AG04449 (cell line): ENCODE measurements around the gene FIGNL1.

Experiments used
- CTCF ChIA-PET: fragments of 350-600 bp; formaldehyde crosslinking; extraction: SDS; loops from one replicate; lab custom pipeline; 2021; ENCODE audit warnings: antibody characterized with exemption; lab: Yijun Ruan, JAX
- POLR2A ChIA-PET: fragments of 400-600, 350-600 bp; formaldehyde crosslinking; extraction: SDS; loops from one replicate; lab custom pipeline; 2020; ENCODE audit warnings: antibody characterized with exemption, inconsistent platforms; lab: Yijun Ruan, JAX
- DNase-seq: peaks from one replicate; pipeline ENCODE4 v3.0.0-alpha.2; 2010; ENCODE audit warnings: low read depth, low spot score
- H3K4me3 ChIP-seq: 2 replicates; pipeline ENCODE4 v1.5.1; 2011; ENCODE audit warnings: low read depth, mild to moderate bottlenecking, control low read depth, low read length
- TF ChIP-seq, protein P1 (sequence below): IDR thresholded peaks from one replicate; pipeline ENCODE4 v1.5.1; 2011; ENCODE audit warnings: mild to moderate bottlenecking, moderate library complexity, low read length, control low read depth, inconsistent platforms; ENCODE audit not compliant: insufficient read depth; ENCODE audit errors: missing control alignments

The FIGNL1 gene

GRCh38 chr7:50421043-50421442 lies 29.1 kb downstream of the FIGNL1 start:
- POLR2A ChIA-PET = interaction anchor here (0.6 kb wide), 1 partner anchor 14 kb away, joined by 3 read pairs; no protein-coding TSS in a partner anchor
- DNase-seq = no peak
- CTCF ChIA-PET = interaction anchor here (2.3 to 6.2 kb wide), 2 partner anchors 17 to 277 kb away, joined by 10 to 32 read pairs; no protein-coding TSS in a partner anchor
- H3K4me3 ChIP-seq = no peak overlapping the region
- TF ChIP-seq, protein P1, sequence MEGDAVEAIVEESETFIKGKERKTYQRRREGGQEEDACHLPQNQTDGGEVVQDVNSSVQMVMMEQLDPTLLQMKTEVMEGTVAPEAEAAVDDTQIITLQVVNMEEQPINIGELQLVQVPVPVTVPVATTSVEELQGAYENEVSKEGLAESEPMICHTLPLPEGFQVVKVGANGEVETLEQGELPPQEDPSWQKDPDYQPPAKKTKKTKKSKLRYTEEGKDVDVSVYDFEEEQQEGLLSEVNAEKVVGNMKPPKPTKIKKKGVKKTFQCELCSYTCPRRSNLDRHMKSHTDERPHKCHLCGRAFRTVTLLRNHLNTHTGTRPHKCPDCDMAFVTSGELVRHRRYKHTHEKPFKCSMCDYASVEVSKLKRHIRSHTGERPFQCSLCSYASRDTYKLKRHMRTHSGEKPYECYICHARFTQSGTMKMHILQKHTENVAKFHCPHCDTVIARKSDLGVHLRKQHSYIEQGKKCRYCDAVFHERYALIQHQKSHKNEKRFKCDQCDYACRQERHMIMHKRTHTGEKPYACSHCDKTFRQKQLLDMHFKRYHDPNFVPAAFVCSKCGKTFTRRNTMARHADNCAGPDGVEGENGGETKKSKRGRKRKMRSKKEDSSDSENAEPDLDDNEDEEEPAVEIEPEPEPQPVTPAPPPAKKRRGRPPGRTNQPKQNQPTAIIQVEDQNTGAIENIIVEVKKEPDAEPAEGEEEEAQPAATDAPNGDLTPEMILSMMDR = no peak

GRCh38 chr7:50418526-50419290 lies 31.4 kb downstream of the FIGNL1 start:
- H3K4me3 ChIP-seq = no peak overlapping the region
- ChIA-PET POLR2A (no interaction called here), CTCF (interaction anchor here (0.6 to 6.2 kb wide), 19 partner anchors 9 to 742 kb away, joined by 3 to 34 read pairs (median 5); partner anchors contain the start of gene ZPBP)
- DNase-seq = no peak
- TF ChIP-seq, protein P1 = no peak

GRCh38 chr7:50418086-50418515 lies 32.0 kb downstream of the FIGNL1 start:
- DNase-seq = peak; percentile 21
- TF ChIP-seq, protein P1 = peak; percentile 98
- ChIA-PET POLR2A (no interaction called here), CTCF (interaction anchor here (0.6 to 6.2 kb wide), 23 partner anchors 10 to 745 kb away, joined by 3 to 34 read pairs (median 4); partner anchors contain the start of gene ZPBP)
- H3K4me3 ChIP-seq = no peak overlapping the region

GRCh38 chr7:50416527-50417182 lies 33.5 kb downstream of the FIGNL1 start:
- no peak for DNase-seq
- POLR2A ChIA-PET = no interaction called here
- no peak overlapping the region for H3K4me3 ChIP-seq
- CTCF ChIA-PET = interaction anchor here (1.1 to 6.2 kb wide), 9 partner anchors 11 to 746 kb away, joined by 3 to 34 read pairs (median 12); no protein-coding TSS in a partner anchor
- TF ChIP-seq, protein P1 = no peak

DNA sequence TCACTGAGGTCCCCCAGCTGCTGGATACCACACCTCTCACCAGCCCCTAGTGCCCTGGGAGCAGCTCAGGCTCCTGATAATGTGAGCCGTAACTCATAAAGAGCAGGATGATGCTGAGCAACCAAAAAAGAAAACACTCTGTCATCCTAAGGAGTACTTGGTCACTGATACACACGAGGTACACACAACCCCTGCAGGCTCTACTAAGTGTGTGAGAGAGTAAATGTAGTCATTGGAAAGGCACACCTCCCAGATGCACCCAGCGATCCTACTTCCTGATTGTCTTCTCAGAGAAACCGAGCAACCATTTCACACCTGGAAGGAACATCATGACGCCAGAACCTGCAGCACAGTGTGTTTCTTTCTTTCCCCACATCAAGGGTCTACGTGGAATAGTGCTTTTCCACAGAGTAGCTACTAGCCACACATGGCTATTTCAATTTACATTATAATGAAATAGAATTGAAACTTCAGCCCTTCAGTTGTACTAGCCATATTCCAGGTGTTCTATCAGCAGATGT lies 34.2 kb downstream of the FIGNL1 start:
- ChIA-PET CTCF (interaction anchor here (1.0 to 6.2 kb wide), 6 partner anchors 12 to 747 kb away, joined by 3 to 34 read pairs (median 20); no protein-coding TSS in a partner anchor), POLR2A (no interaction called here)
- TF ChIP-seq, protein P1 = no peak
- no peak for DNase-seq
- no peak overlapping the region for H3K4me3 ChIP-seq

GRCh38 chr7:50413561-50413960 lies 36.6 kb downstream of the FIGNL1 start:
- CTCF ChIA-PET = no interaction called here
- POLR2A ChIA-PET = no interaction called here
- no peak overlapping the region for H3K4me3 ChIP-seq
- no peak for DNase-seq
- TF ChIP-seq, protein P1 = no peak
